Dendritic cell treated with granulocyte-macrophage colony-stimulating factor and Interleukin-4, amounts not matched to agents 40 ng/mL and 50 ng/mL, for 4 days (primary cell): Measurements from ENCODE around the gene EVI5.
A peak's percentile ranks its signal among the peaks of the same experiment; 100 is the strongest.
"Not testable (repeated sequence)": the region's sequence is repeated elsewhere in the genome, so short reads cannot be mapped to it uniquely, and the experiment has no call there.

Source experiments
- H3K27ac Mint-ChIP-seq: one replicate; pipeline ENCODE4 v1.8.0; 2022; ENCODE audit warnings: mild to moderate bottlenecking, mixed read lengths
- H3K27me3 Mint-ChIP-seq: one replicate; pipeline ENCODE4 v1.8.0; 2022; ENCODE audit warnings: mild to moderate bottlenecking, mixed read lengths
- H3K36me3 Mint-ChIP-seq: one replicate; pipeline ENCODE4 v1.8.0; 2022; ENCODE audit warnings: low read depth, mixed read lengths
- H3K4me1 Mint-ChIP-seq: one replicate; pipeline ENCODE4 v1.8.0; 2022; ENCODE audit warnings: low read depth, mixed read lengths
- H3K4me3 Mint-ChIP-seq: one replicate; pipeline ENCODE4 v1.8.0; 2022; ENCODE audit warnings: mild to moderate bottlenecking, moderate library complexity, mixed read lengths
- H3K9me3 Mint-ChIP-seq: one replicate; pipeline ENCODE4 v1.8.0; 2022; ENCODE audit warnings: mixed read lengths
- intact Hi-C: fragments of 100-400 bp; cut with micrococcal nuclease; formaldehyde crosslinking; loops from one replicate; pipeline ENCODE4 v1.15.0; 2022

The EVI5 gene

GRCh38 chr1:92783550-92783949 is 1.4 kb downstream of the EVI5 start:
- H3K27me3 Mint-ChIP-seq, H3K9me3 Mint-ChIP-seq: not testable (repeated sequence)
- Mint-ChIP-seq H3K27ac (peak overlapping the region; percentile 97), H3K36me3 (peaks cover 52% of the 10 kb centered on the region), H3K4me3 (peak overlapping the region; percentile 90), H3K4me1 (peaks cover 41% of the 10 kb centered on the region)
- intact Hi-C loops, result loop anchor here (5.0 kb wide), 2 partner anchors 34 to 36 kb away; no protein-coding TSS in a partner anchor

GRCh38 chr1:92778376-92778775 is 6.5 kb downstream of the EVI5 start:
- H3K4me1 Mint-ChIP-seq, result peaks cover 44% of the 10 kb centered on the region
- H3K27ac Mint-ChIP-seq, result no peak overlapping the region
- no peaks in the 10 kb centered on the region for H3K27me3 Mint-ChIP-seq

GRCh38 chr1:92774407-92774806 is 10.5 kb downstream of the EVI5 start:
- Mint-ChIP-seq H3K27ac (no peak overlapping the region), H3K27me3 (no peaks in the 10 kb centered on the region), H3K4me1 (peaks cover 28% of the 10 kb centered on the region), H3K9me3 (peaks cover 5% of the 10 kb centered on the region), H3K4me3 (no peak overlapping the region), H3K36me3 (peaks cover 44% of the 10 kb centered on the region)
- intact Hi-C loops, result no loop called here

More at GRCh38 chr1:92778376-92778775, 6.5 kb downstream of the EVI5 start:
- no peak overlapping the region for H3K4me3 Mint-ChIP-seq
- H3K36me3 Mint-ChIP-seq, result peaks cover 53% of the 10 kb centered on the region
- intact Hi-C loops, result no loop called here
- no peaks in the 10 kb centered on the region for H3K9me3 Mint-ChIP-seq

GRCh38 chr1:92773749-92774148 is 11.2 kb downstream of the EVI5 start:
- H3K9me3 Mint-ChIP-seq, result peaks cover 12% of the 10 kb centered on the region
- H3K4me1 Mint-ChIP-seq, result peaks cover 27% of the 10 kb centered on the region
- H3K36me3 Mint-ChIP-seq, result peaks cover 44% of the 10 kb centered on the region
- intact Hi-C loops, H3K4me3 Mint-ChIP-seq, H3K27me3 Mint-ChIP-seq, H3K27ac Mint-ChIP-seq: not testable (repeated sequence)

- no peak overlapping the region for H3K27ac Mint-ChIP-seq
- peaks cover 17% of the 10 kb centered on the region for H3K9me3 Mint-ChIP-seq
- peaks cover 21% of the 10 kb centered on the region for H3K4me1 Mint-ChIP-seq
- peaks cover 34% of the 10 kb centered on the region for H3K36me3 Mint-ChIP-seq
- intact Hi-C loops, result no loop called here
- H3K27me3 Mint-ChIP-seq, result no peaks in the 10 kb centered on the region
- no peak overlapping the region for H3K4me3 Mint-ChIP-seq
These were observed 15.1 kb downstream of the EVI5 start for GRCh38 chr1:92769856-92770255.

GRCh38 chr1:92768915-92769314 is 16.0 kb downstream of the EVI5 start:
- H3K36me3 Mint-ChIP-seq, result peaks cover 34% of the 10 kb centered on the region
- H3K27ac Mint-ChIP-seq, result no peak overlapping the region
- peaks cover 13% of the 10 kb centered on the region for H3K4me1 Mint-ChIP-seq
- H3K9me3 Mint-ChIP-seq, result peaks cover 17% of the 10 kb centered on the region
- intact Hi-C loops, result no loop called here
- no peak overlapping the region for H3K4me3 Mint-ChIP-seq
- H3K27me3 Mint-ChIP-seq, result no peaks in the 10 kb centered on the region

GRCh38 chr1:92768296-92768695 is 16.6 kb downstream of the EVI5 start:
- Mint-ChIP-seq H3K27ac (no peak overlapping the region), H3K27me3 (no peaks in the 10 kb centered on the region), H3K36me3 (peaks cover 30% of the 10 kb centered on the region), H3K9me3 (peaks cover 17% of the 10 kb centered on the region), H3K4me3 (no peak overlapping the region), H3K4me1 (peaks cover 13% of the 10 kb centered on the region)
- intact Hi-C loops, result no loop called here

GRCh38 chr1:92764116-92764515 is 20.8 kb downstream of the EVI5 start:
- no peak overlapping the region for H3K4me3 Mint-ChIP-seq
- peaks cover 9% of the 10 kb centered on the region for H3K9me3 Mint-ChIP-seq

GRCh38 chr1:92762355-92762754 is 22.6 kb downstream of the EVI5 start:
- no peak overlapping the region for H3K4me3 Mint-ChIP-seq
- no peak overlapping the region for H3K27ac Mint-ChIP-seq

More at GRCh38 chr1:92764116-92764515, 20.8 kb downstream of the EVI5 start:
- intact Hi-C loops, result no loop called here
- H3K4me1 Mint-ChIP-seq, result peaks cover 15% of the 10 kb centered on the region
- no peaks in the 10 kb centered on the region for H3K27me3 Mint-ChIP-seq
- H3K27ac Mint-ChIP-seq, result no peak overlapping the region
- H3K36me3 Mint-ChIP-seq, result peaks cover 9% of the 10 kb centered on the region

GRCh38 chr1:92759361-92759760 is 25.5 kb downstream of the EVI5 start:
- peaks cover 22% of the 10 kb centered on the region for H3K36me3 Mint-ChIP-seq
- H3K4me1 Mint-ChIP-seq, result peaks cover 19% of the 10 kb centered on the region
- H3K4me3 Mint-ChIP-seq, result no peak overlapping the region
- intact Hi-C loops, result no loop called here
- no peaks in the 10 kb centered on the region for H3K9me3 Mint-ChIP-seq
- H3K27ac Mint-ChIP-seq, result no peak overlapping the region
- H3K27me3 Mint-ChIP-seq, result no peaks in the 10 kb centered on the region

More at GRCh38 chr1:92762355-92762754, 22.6 kb downstream of the EVI5 start:
- peaks cover 7% of the 10 kb centered on the region for H3K4me1 Mint-ChIP-seq
- no peaks in the 10 kb centered on the region for H3K27me3 Mint-ChIP-seq
- intact Hi-C loops, result no loop called here
- H3K36me3 Mint-ChIP-seq, result no peaks in the 10 kb centered on the region
- no peaks in the 10 kb centered on the region for H3K9me3 Mint-ChIP-seq

- H3K9me3 Mint-ChIP-seq, result no peaks in the 10 kb centered on the region
- no peak overlapping the region for H3K4me3 Mint-ChIP-seq
- intact Hi-C loops, result no loop called here
- no peak overlapping the region for H3K27ac Mint-ChIP-seq
- H3K36me3 Mint-ChIP-seq, result peaks cover 22% of the 10 kb centered on the region
- H3K4me1 Mint-ChIP-seq, result peaks cover 17% of the 10 kb centered on the region
- H3K27me3 Mint-ChIP-seq, result no peaks in the 10 kb centered on the region
These were observed 28.4 kb downstream of the EVI5 start for GRCh38 chr1:92756537-92756936.

GRCh38 chr1:92755541-92756461 is 29.1 kb downstream of the EVI5 start:
- intact Hi-C loops, result no loop called here
- Mint-ChIP-seq H3K4me3 (no peak overlapping the region), H3K27me3 (no peaks in the 10 kb centered on the region), H3K36me3 (peaks cover 22% of the 10 kb centered on the region), H3K4me1 (peaks cover 21% of the 10 kb centered on the region), H3K27ac (no peak overlapping the region), H3K9me3 (no peaks in the 10 kb centered on the region)

- no peak overlapping the region for H3K27ac Mint-ChIP-seq
- peaks cover 22% of the 10 kb centered on the region for H3K36me3 Mint-ChIP-seq
- H3K4me3 Mint-ChIP-seq, result no peak overlapping the region
- H3K4me1 Mint-ChIP-seq, result peaks cover 24% of the 10 kb centered on the region
- intact Hi-C loops, result no loop called here
- H3K9me3 Mint-ChIP-seq, result no peaks in the 10 kb centered on the region
- H3K27me3 Mint-ChIP-seq, result no peaks in the 10 kb centered on the region
These were observed 30.2 kb downstream of the EVI5 start for GRCh38 chr1:92754719-92755050.

- intact Hi-C loops, result no loop called here
- Mint-ChIP-seq H3K27me3 (no peaks in the 10 kb centered on the region), H3K9me3 (no peaks in the 10 kb centered on the region), H3K27ac (no peak overlapping the region), H3K4me1 (peaks cover 26% of the 10 kb centered on the region), H3K36me3 (peaks cover 22% of the 10 kb centered on the region), H3K4me3 (no peak overlapping the region)
These were observed 30.7 kb downstream of the EVI5 start for GRCh38 chr1:92754000-92754718.
